ENCODE results near the gene NOXA1.

The NOXA1 gene

GRCh38 chr9:137456061-137456863 is 33.1 kb downstream of the NOXA1 start:
- Histone ChIP-seq H3K27ac (ENCODE audit: low read length) (no peak overlapping the region), H3K27me3 (ENCODE audit: low read depth, low read length) (no peaks in the 10 kb centered on the region), H3K4me3 (ENCODE audit: low read depth in 1 of 2, low read length in 2 of 2) (no peak overlapping the region), H3K9me3 (ENCODE audit: control insufficient read depth in 1 of 2, low read length in 2 of 2) (no peaks in the 10 kb centered on the region), H3K4me1 (ENCODE audit: control insufficient read depth in 1 of 2, insufficient read depth in 2 of 2, low read length in 2 of 2) (peaks cover 3 to 40% of the 10 kb centered on the region in 2 donors), H3K36me3 (ENCODE audit: control insufficient read depth in 1 of 2, insufficient read depth in 2 of 2, low read length in 2 of 2) (peaks cover 0 to 7% of the 10 kb centered on the region in 2 donors)

- H3K27ac ChIP-seq (ENCODE audit: low read length): no peak overlapping the region
- peaks cover 3 to 40% of the 10 kb centered on the region in 2 donors for H3K4me1 ChIP-seq (ENCODE audit: control insufficient read depth in 1 of 2, insufficient read depth in 2 of 2, low read length in 2 of 2)
- no peak overlapping the region for H3K4me3 ChIP-seq (ENCODE audit: low read depth in 1 of 2, low read length in 2 of 2)
- no peaks in the 10 kb centered on the region for H3K27me3 ChIP-seq (ENCODE audit: low read depth, low read length)
- H3K36me3 ChIP-seq (ENCODE audit: control insufficient read depth in 1 of 2, insufficient read depth in 2 of 2, low read length in 2 of 2): peaks cover 0 to 7% of the 10 kb centered on the region in 2 donors
- H3K9me3 ChIP-seq (ENCODE audit: control insufficient read depth in 1 of 2, low read length in 2 of 2): no peaks in the 10 kb centered on the region
Measured at GRCh38 chr9:137456864-137457405, 33.7 kb downstream of the NOXA1 start.

DNA sequence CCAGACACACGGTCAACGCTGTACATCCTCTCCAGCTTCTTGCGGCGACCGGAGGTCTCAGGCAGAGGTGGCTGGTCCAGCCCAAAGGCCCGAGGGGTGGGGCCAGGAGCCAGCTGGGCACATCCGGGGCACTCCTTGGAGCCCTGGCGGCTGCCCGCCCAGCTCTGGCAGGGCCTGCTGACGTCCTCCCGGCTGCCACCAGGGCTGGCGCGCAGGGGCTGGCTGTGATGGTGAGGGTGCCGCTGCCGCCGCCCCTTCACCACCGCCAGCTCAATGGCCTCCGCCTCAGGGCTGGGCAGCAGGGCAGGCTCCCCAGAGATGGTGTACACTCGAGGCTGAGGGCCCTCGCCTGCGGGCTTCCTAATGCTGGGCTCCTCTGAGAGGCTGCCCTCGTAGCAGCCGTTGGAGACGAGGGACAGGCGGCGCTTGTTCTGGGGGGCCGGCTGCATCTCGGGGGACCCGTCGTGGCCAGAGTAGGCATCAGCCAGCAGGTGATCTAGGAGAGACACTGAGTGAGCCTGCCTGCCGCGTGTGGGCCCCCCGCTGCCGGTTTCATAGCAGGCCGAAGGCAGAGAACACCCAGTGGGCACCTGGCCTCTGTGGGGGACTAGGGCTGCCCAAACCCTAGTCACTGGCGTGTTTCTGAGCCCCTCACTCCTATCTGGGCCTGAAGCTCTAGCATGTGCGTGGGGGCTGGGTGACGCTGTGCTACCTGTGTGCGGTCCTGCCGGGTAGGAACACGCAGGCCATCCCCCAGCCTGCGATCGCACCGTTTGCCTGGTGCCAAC is 34.4 kb downstream of the NOXA1 start:
- H3K36me3 ChIP-seq (ENCODE audit: control insufficient read depth in 1 of 2, insufficient read depth in 2 of 2, low read length in 2 of 2): peaks cover 0 to 3% of the 10 kb centered on the region in 2 donors
- no peaks in the 10 kb centered on the region for H3K9me3 ChIP-seq (ENCODE audit: control insufficient read depth in 1 of 2, low read length in 2 of 2)
- peaks cover 3 to 40% of the 10 kb centered on the region in 2 donors for H3K4me1 ChIP-seq (ENCODE audit: control insufficient read depth in 1 of 2, insufficient read depth in 2 of 2, low read length in 2 of 2)
- no peak overlapping the region for H3K27ac ChIP-seq (ENCODE audit: low read length)
- H3K4me3 ChIP-seq (ENCODE audit: low read depth in 1 of 2, low read length in 2 of 2): peak overlapping the region in 1 of 2 donors; percentile 66
- no peaks in the 10 kb centered on the region for H3K27me3 ChIP-seq (ENCODE audit: low read depth, low read length)

DNA sequence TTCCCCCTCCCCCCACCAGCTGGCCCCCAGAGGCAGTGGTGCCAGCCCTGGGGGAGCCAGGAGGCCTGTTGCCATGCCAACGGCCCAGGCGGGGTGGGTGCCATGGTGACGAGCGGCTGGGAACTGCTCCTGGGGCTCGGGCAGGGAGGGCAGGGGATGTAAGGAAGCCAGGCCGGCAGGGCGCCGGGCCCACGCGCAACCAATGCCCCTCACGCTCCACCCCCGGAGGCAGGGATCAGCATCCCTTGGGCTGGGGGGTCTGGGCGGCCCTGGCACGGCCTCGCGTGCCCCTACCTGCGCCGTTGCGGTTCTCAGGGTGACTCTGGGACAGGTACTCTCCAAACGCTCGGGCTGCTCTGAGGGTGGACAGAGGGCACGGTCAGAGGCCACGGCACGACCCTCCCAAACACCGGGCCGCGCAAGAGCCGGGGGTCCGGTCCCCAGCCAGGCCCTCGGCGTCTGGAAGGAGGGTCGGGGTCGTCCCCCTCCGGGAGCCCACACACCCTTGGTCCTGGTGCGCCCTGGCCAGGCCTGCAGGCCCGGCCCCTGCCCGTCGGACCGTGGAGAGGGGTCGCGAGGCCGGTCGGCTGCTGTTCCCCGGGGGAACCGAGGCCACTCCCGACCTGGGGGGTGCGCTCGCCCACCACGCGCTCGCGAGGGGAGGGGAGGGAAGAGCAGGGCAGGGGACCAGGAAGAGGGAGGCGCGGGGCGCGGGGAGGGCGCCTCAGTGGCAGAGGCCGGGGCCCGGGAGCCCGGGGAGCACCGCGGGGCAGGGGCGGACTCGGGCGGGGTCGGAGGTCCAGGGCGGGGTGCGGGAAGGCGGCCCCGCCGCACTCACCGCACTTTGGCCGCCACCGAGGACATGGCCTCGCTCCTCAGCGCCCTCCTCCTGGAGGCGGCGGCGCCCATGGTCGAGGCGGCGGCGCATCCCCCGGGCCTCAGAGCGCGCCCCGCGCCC is 35.3 kb downstream of the NOXA1 start:
- Histone ChIP-seq H3K27ac (ENCODE audit: low read length) (no peak overlapping the region), H3K36me3 (ENCODE audit: control insufficient read depth in 1 of 2, insufficient read depth in 2 of 2, low read length in 2 of 2) (no peaks in the 10 kb centered on the region), H3K9me3 (ENCODE audit: control insufficient read depth in 1 of 2, low read length in 2 of 2) (no peaks in the 10 kb centered on the region), H3K4me1 (ENCODE audit: control insufficient read depth in 1 of 2, insufficient read depth in 2 of 2, low read length in 2 of 2) (peaks cover 3 to 36% of the 10 kb centered on the region in 2 donors), H3K4me3 (ENCODE audit: low read depth in 1 of 2, low read length in 2 of 2) (peak overlapping the region; percentile 26 to 66), H3K27me3 (ENCODE audit: low read depth, low read length) (no peaks in the 10 kb centered on the region)

- H3K4me3 ChIP-seq (ENCODE audit: low read depth in 1 of 2, low read length in 2 of 2): peak within 1 kb of the TSS; percentile 46 to 66
- no peaks in the 10 kb centered on the region for H3K9me3 ChIP-seq (ENCODE audit: control insufficient read depth in 1 of 2, low read length in 2 of 2)
- H3K27ac ChIP-seq (ENCODE audit: low read length): peak within 1 kb of the TSS; percentile 23
- H3K4me1 ChIP-seq (ENCODE audit: control insufficient read depth in 1 of 2, insufficient read depth in 2 of 2, low read length in 2 of 2): peaks cover 3 to 33% of the 10 kb centered on the region in 2 donors
- no peaks in the 10 kb centered on the region for H3K36me3 ChIP-seq (ENCODE audit: control insufficient read depth in 1 of 2, insufficient read depth in 2 of 2, low read length in 2 of 2)
- H3K27me3 ChIP-seq (ENCODE audit: low read depth, low read length): no peaks in the 10 kb centered on the region
Measured at GRCh38 chr9:137459152-137459600, 36.0 kb downstream of the NOXA1 start, which contains the start of gene NSMF. Gene NSMF (minus strand): TSS chr9:137459334. CDS start chr9:137459102, 232 bp downstream.

DNA sequence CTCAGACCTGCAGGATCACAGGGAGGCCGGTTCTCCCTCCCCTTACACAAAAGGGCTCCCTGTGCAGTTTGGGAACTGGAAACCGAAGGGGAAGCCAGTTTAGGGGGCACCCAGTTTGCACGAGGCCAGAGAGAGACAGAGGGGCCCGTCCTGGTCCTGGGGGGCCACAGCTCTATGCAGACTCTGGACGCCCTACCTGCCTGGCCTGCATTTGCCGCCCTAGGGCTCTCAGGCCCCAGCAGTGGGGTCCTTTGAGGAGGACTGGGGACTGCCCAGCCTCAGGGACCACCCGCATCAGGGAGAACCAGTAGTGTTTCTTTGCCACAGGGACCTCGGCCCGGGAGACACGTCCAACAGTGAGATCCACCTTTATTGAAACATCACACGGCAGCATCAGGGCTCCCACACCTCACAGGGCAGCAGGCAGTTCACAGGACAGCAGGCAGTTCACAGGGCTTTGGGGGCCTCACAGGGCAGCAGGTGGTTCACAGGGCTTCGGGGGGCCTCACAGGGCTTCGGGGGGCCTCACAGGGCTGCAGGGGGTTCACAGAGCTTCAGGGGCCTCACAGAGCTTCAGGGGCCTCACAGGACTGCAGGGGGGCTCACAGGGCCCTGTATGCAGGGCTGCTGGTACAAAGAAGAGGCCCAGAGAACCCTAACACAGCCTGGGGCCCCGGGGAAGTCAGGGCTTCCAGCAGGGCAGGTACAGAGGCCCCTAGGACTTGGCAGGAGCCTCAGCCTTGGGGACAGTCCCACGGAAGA is 36.6 kb downstream of the NOXA1 start:
- H3K9me3 ChIP-seq (ENCODE audit: control insufficient read depth in 1 of 2, low read length in 2 of 2): no peaks in the 10 kb centered on the region
- H3K27ac ChIP-seq (ENCODE audit: low read length): peak overlapping the region; percentile 23
- H3K36me3 ChIP-seq (ENCODE audit: control insufficient read depth in 1 of 2, insufficient read depth in 2 of 2, low read length in 2 of 2): no peaks in the 10 kb centered on the region
- peak overlapping the region; percentile 44 to 46 for H3K4me3 ChIP-seq (ENCODE audit: low read depth in 1 of 2, low read length in 2 of 2)
- no peaks in the 10 kb centered on the region for H3K27me3 ChIP-seq (ENCODE audit: low read depth, low read length)
- peaks cover 3 to 27% of the 10 kb centered on the region in 2 donors for H3K4me1 ChIP-seq (ENCODE audit: control insufficient read depth in 1 of 2, insufficient read depth in 2 of 2, low read length in 2 of 2)

DNA sequence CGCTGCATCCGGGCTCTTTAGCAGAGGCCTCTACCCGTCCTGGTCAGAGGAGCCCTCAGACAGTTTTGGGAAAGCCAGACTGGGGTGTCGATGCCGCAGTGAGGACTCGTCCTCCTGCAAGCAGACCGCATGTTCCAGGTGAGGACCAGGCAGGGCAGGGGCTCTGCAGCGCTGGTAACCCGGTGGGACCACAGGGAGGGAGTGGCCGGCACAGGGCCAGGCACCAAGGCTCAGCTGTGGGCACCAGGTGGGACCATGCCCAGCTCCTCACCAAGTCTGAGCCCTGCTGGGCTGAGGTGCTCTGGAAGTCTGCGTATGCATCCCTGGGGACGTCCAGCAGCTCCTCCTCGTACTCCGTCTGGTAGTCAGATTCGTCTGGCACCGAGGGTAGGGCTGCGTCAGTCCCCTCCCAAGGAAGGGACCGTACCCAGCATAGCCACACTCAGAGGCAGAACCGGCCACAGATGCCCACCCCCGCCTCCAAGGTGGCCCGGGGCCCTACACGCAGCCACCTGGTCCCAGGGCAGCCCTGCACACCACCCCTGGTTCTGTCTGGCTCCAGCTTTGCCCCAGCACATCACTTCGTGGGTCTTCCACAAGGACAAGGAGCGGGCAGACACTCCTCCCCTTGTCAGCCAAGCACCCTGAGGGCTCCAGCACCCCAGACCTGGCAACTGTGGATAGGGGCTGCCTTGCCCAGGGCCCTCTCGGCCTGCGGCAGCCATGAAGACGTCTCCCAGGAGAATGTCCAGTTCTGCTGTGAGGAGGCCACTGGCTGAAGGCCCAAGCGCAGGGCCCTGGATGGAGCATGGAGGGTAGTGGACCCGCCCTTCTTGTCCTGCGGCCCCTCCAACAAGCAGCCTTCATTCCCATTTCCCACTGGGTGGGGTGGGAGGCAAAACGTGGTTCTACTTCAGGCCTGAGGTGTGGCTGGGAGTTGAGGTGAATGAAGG is 37.4 kb downstream of the NOXA1 start:
- Histone ChIP-seq H3K36me3 (ENCODE audit: control insufficient read depth in 1 of 2, insufficient read depth in 2 of 2, low read length in 2 of 2) (no peaks in the 10 kb centered on the region), H3K4me3 (ENCODE audit: low read depth in 1 of 2, low read length in 2 of 2) (no peak overlapping the region), H3K9me3 (ENCODE audit: control insufficient read depth in 1 of 2, low read length in 2 of 2) (no peaks in the 10 kb centered on the region), H3K4me1 (ENCODE audit: control insufficient read depth in 1 of 2, insufficient read depth in 2 of 2, low read length in 2 of 2) (peaks cover 3 to 20% of the 10 kb centered on the region in 2 donors), H3K27me3 (ENCODE audit: low read depth, low read length) (no peaks in the 10 kb centered on the region), H3K27ac (ENCODE audit: low read length) (no peak overlapping the region)

DNA sequence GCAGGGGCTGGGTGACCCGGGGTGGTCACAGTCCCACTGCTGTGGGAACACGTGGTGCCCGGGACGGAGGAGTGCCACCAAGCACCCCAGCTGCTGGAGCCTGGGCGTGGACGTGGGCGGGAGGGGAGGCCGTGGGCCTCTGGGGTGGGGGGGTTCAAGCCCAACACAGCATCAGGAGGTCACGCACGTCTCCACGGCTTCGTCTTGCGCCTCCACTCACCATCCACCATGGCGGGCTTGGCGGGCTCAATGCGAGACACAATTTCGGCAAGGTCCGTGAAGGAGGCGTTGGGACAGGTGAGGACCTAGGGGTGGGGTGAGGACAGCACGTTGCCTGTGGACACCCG is 38.1 kb downstream of the NOXA1 start:
- no peaks in the 10 kb centered on the region for H3K36me3 ChIP-seq (ENCODE audit: control insufficient read depth in 1 of 2, insufficient read depth in 2 of 2, low read length in 2 of 2)
- peaks cover 3 to 20% of the 10 kb centered on the region in 2 donors for H3K4me1 ChIP-seq (ENCODE audit: control insufficient read depth in 1 of 2, insufficient read depth in 2 of 2, low read length in 2 of 2)
- H3K27ac ChIP-seq (ENCODE audit: low read length): no peak overlapping the region
- no peaks in the 10 kb centered on the region for H3K9me3 ChIP-seq (ENCODE audit: control insufficient read depth in 1 of 2, low read length in 2 of 2)
- no peaks in the 10 kb centered on the region for H3K27me3 ChIP-seq (ENCODE audit: low read depth, low read length)
- no peak overlapping the region for H3K4me3 ChIP-seq (ENCODE audit: low read depth in 1 of 2, low read length in 2 of 2)

DNA sequence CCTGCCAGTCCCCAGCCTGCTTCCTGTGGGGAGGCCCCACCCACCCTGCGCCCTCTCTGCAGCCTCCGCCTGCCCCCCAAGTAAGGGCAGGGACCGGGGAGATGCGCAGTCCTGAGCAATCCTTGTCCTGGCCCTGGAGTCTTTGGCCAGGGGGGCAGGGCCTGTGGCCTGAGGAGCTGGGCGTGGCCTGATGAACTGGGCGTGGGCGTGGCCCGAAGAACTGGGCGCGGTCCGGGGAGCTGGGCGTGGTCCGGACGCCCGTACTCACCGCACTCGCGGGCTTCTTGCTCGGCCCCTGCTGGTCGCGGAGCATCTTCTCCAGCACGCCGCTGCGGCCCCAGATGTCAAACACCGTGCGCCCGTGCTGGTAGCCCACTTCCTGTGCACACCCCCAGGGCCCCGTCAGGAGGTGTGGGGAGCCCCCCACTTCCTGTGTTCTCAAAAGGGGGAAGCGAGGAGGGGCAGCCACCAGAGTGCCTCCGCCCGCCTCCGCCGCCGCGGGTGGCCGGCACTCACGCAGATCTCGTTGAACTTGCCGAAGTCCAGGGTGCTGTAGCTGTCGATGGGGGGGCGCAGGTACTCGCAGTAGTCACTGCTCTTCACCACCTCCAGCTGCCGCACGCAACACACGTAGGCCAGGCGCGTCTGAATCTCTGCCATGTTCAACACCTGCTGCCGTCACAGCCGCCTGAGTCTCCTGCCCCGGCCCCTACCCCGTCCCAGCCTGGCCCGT is 38.6 kb downstream of the NOXA1 start:
- Histone ChIP-seq H3K27me3 (ENCODE audit: low read depth, low read length) (no peaks in the 10 kb centered on the region), H3K27ac (ENCODE audit: low read length) (no peak overlapping the region), H3K4me3 (ENCODE audit: low read depth in 1 of 2, low read length in 2 of 2) (no peak overlapping the region), H3K36me3 (ENCODE audit: control insufficient read depth in 1 of 2, insufficient read depth in 2 of 2, low read length in 2 of 2) (no peaks in the 10 kb centered on the region), H3K9me3 (ENCODE audit: control insufficient read depth in 1 of 2, low read length in 2 of 2) (no peaks in the 10 kb centered on the region), H3K4me1 (ENCODE audit: control insufficient read depth in 1 of 2, insufficient read depth in 2 of 2, low read length in 2 of 2) (peaks cover 3 to 20% of the 10 kb centered on the region in 2 donors)
